Stomach (tissue), 9 donors: ENCODE results near the gene ABCA13. TPM values are rescaled to one million over a fixed set of nuclear protein-coding genes. Genes with fewer than 3 reads are reported as not detected.

ENCODE experiments used
- DNase-seq, 2 donors: peaks; one replicate each; pipeline versions ENCODE4 v3.0.0 to v3.0.0-alpha.2; 2013 to 2019
- H3K27ac ChIP-seq, 5 donors: fragments of 200-600 bp in 4 of 5; sonication (generic) in 4 of 5; one replicate each; pipeline ENCODE4 v1.5.1; 2013 to 2019; ENCODE audit warnings: mild to moderate bottlenecking in 1 of 5, moderate library complexity in 1 of 5
- H3K27me3 ChIP-seq, 3 donors: fragments of 200-600 bp; sonication (generic); one replicate each; pipeline ENCODE4 v1.5.1; 2017 to 2019; ENCODE audit warnings: mixed run types in 1 of 3
- H3K36me3 ChIP-seq, 4 donors: fragments of 200-600 bp; sonication (generic); 1 replicate in 3 of 4; 2 replicates in 1 of 4; pipeline ENCODE4 v1.5.1; 2016 to 2019
- H3K4me1 ChIP-seq, 4 donors: fragments of 200-600 bp; sonication (generic); one replicate each; pipeline ENCODE4 v1.5.1; 2016 to 2019
- H3K4me3 ChIP-seq, 4 donors: fragments of 200-600 bp; sonication (generic) in 3 of 4; one replicate each; pipeline ENCODE4 v1.5.1; 2016 to 2019; ENCODE audit warnings: mild to moderate bottlenecking in 1 of 4
- H3K9me3 ChIP-seq, 4 donors: fragments of 200-600 bp; sonication (generic); one replicate each; pipeline ENCODE4 v1.5.1; 2016 to 2019
- CTCF ChIP-seq, 7 experiments: fragments of 450-650 bp in 4 of 7; fragments of 200-600 bp in 3 of 7; sonication (generic) in 3 of 7; IDR thresholded peaks; one replicate each; pipeline ENCODE4 v1.5.1; 2016 to 2019; ENCODE audit warnings: antibody characterized with exemption in 7 of 7, control low read depth in 2 of 7, mild to moderate bottlenecking in 1 of 7
- EP300 ChIP-seq: sonication (generic); formaldehyde crosslinking; IDR thresholded peaks from one replicate; pipeline ENCODE4 v1.6.1; 2017; ENCODE audit warnings: antibody characterized with exemption
- POLR2A ChIP-seq, 4 donors: fragments of 450-650 bp; IDR thresholded peaks; one replicate each; pipeline ENCODE4 v1.6.1; 2016; ENCODE audit warnings: antibody characterized with exemption in 4 of 4, control low read depth in 2 of 4, mild to moderate bottlenecking in 1 of 4, moderate library complexity in 1 of 4
- POLR2AphosphoS5 ChIP-seq, 3 donors: sonication (generic); formaldehyde crosslinking; IDR thresholded peaks; one replicate each; pipeline ENCODE4 v1.6.1; 2016; ENCODE audit warnings: antibody characterized with exemption in 3 of 3
- WGBS, 5 donors: extraction: QIAGEN DNeasy Blood & Tissue Kit in 3 of 5; methylation state at CpG; one replicate each; pipeline versions ENCODE4 v1.1.5 to v1.1.7; 2013 to 2018; 5-methylcytosine and 5-hydroxymethylcytosine counted together
- intact Hi-C: fragments of 100-400 bp; cut with DNase I; formaldehyde crosslinking; loops from one replicate; pipeline ENCODE4 v1.15.1; 2023; ENCODE audit warnings: low total_unique reads
- polyA plus RNA-seq, 3 donors: library from polyadenylated mRNA; stranded (reverse); fragments of 200-250 nt; gene quantifications; one replicate each; pipeline ENCODE4 v1.2.3, GENCODE V29; 2013
- total RNA-seq, 5 donors: library from RNA; depleted of rRNA; stranded (reverse); fragments of >200 nt; gene quantifications; one replicate each; pipeline versions ENCODE4 v1.1.0 to v1.2.3, GENCODE V29; 2014 to 2016
- donor health status: healthy with polysubstance abuse.
- donor health status: Bipolar disorder and iron deficiency.
- donor health status: healthy.

The ABCA13 gene
- total and polyA plus RNA-seq, 8 donors, result under 0.01 to 0.92 (median 0.50) TPM; not detected in 5

DNA sequence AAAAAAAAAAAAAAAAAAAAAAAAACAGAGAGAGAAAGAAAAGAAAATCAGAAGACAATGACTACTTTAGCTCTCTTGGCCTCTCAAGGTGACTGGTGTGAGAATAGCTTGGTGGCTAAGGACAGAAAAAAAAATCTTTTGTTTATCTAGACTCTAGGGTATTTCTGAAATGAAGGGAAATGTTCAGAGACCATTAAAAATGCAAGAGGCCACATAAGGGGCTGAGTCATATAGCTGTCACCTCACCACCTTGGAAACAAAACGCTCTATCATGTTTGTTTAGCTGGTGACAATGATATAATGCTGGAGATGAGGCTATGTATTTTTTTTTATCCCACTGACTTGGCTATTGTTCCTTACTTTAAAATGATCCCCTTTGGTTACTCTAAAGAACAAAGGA lies 466.1 kb downstream of the ABCA13 start:
- intact Hi-C loops, result no loop called here
- DNase-seq, result no peak
- Histone ChIP-seq H3K4me3 (no peak overlapping the region), H3K9me3 (no peaks in the 10 kb centered on the region), H3K36me3 (no peaks in the 10 kb centered on the region), H3K4me1 (no peaks in the 10 kb centered on the region), H3K27ac (no peak overlapping the region), H3K27me3 (no peaks in the 10 kb centered on the region)
- 24 to 40% (median 31%) methylated on average over 1 of the region's 1 CpG for WGBS, 5 donors
- TF ChIP-seq CTCF (IDR thresholded peaks at IDR 0.05) (no peak), EP300 (no peak), POLR2A (IDR thresholded peaks at IDR 0.05) (no peak), POLR2AphosphoS5 (IDR thresholded peaks at IDR 0.05) (no peak)

GRCh38 chr7:48638041-48638440 lies 466.8 kb downstream of the ABCA13 start:
- H3K4me3 ChIP-seq, result no peak overlapping the region
- no peaks in the 10 kb centered on the region for H3K9me3 ChIP-seq
- no peaks in the 10 kb centered on the region for H3K4me1 ChIP-seq
- DNase-seq, result no peak
- intact Hi-C loops, result no loop called here
- no peaks in the 10 kb centered on the region for H3K36me3 ChIP-seq
- no peak for TF ChIP-seq CTCF (IDR thresholded peaks at IDR 0.05)
- no peak for TF ChIP-seq POLR2AphosphoS5 (IDR thresholded peaks at IDR 0.05)
- no peak for TF ChIP-seq POLR2A (IDR thresholded peaks at IDR 0.05)
- no peak for TF ChIP-seq EP300
- H3K27ac ChIP-seq, result no peak overlapping the region
- no peaks in the 10 kb centered on the region for H3K27me3 ChIP-seq
- WGBS, 5 donors, result 79 to 85% (median 82%) methylated on average over 6 of the region's 6 CpGs

- Histone ChIP-seq H3K9me3 (no peaks in the 10 kb centered on the region), H3K4me1 (no peaks in the 10 kb centered on the region), H3K27ac (no peak overlapping the region), H3K4me3 (no peak overlapping the region), H3K27me3 (no peaks in the 10 kb centered on the region), H3K36me3 (no peaks in the 10 kb centered on the region)
- peak in 1 of 2 donors; percentile 7 for DNase-seq
- intact Hi-C loops, result no loop called here
- WGBS, 5 donors, result 52 to 61% (median 58%) methylated on average over 2 of the region's 2 CpGs
- TF ChIP-seq POLR2AphosphoS5 (IDR thresholded peaks at IDR 0.05) (no peak), POLR2A (IDR thresholded peaks at IDR 0.05) (no peak), CTCF (IDR thresholded peaks at IDR 0.05) (no peak), EP300 (no peak)
Measured at GRCh38 chr7:48643431-48644013, 472.3 kb downstream of the ABCA13 start.

GRCh38 chr7:48658138-48658537 lies 486.9 kb downstream of the ABCA13 start:
- intact Hi-C loops, result no loop called here
- DNase-seq, result no peak
- WGBS, 5 donors, result 82 to 96% (median 86%) methylated on average over 2 of the region's 2 CpGs

More at GRCh38 chr7:48658138-48658537, 486.9 kb downstream of the ABCA13 start:
- Histone ChIP-seq H3K36me3 (no peaks in the 10 kb centered on the region), H3K27me3 (no peaks in the 10 kb centered on the region), H3K9me3 (peaks cover 0 to 8% (median under 1%) of the 10 kb centered on the region in 4 donors), H3K4me1 (no peaks in the 10 kb centered on the region), H3K4me3 (no peak overlapping the region), H3K27ac (no peak overlapping the region)
- no peak for TF ChIP-seq CTCF (IDR thresholded peaks at IDR 0.05)
- no peak for TF ChIP-seq POLR2AphosphoS5 (IDR thresholded peaks at IDR 0.05)
